NCI-H69 (cell line): ENCODE measurements around the gene SKAP2.

Source experiments
- DNase-seq: peaks from one replicate; lab custom pipeline; 2025; lab: John Stamatoyannopoulos, UW

SKAP2 gene

GRCh38 chr7:26637610-26638009 lies 226.8 kb downstream of the SKAP2 start:
- DNase-seq = no peak

DNA sequence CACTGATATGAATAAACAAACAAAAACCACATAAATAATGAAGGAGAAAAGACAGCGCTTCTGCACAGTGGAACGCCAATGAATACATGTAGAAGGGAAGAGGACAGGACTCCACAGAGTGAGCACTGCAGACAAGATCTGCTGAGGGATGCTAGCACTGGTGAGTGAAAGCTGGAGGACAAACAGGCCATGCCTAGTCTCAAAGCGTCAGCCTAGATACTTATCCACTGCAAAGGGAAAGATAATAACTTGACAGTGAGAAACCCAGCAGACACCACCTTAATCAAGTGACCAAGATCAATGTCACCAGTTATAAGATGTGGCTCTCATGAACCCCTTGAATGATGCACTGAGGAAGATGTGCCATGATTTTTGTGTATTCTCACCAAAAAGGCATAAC lies 227.6 kb downstream of the SKAP2 start:
- no peak for DNase-seq

DNA sequence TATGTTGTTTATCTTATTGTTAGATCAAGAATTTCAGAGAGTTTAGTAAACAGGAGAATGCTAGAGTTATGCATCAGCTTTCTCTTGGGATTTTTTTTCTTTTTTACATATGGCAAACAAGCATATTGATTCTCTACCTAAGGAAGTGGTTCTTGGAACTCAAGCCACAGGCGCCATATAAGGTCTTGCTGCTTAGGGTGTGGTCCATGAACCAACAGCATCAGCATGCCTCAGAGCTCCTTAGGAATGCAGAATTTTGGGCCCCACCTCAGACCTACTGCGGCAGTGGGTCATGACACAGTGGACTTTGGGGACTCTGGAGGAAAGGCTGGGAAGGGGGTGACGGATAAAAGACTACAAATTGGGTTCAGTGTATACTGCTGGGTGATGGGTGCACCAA lies 230.8 kb downstream of the SKAP2 start:
- no peak for DNase-seq

GRCh38 chr7:26631601-26632000 lies 232.8 kb downstream of the SKAP2 start:
- no peak for DNase-seq

DNA sequence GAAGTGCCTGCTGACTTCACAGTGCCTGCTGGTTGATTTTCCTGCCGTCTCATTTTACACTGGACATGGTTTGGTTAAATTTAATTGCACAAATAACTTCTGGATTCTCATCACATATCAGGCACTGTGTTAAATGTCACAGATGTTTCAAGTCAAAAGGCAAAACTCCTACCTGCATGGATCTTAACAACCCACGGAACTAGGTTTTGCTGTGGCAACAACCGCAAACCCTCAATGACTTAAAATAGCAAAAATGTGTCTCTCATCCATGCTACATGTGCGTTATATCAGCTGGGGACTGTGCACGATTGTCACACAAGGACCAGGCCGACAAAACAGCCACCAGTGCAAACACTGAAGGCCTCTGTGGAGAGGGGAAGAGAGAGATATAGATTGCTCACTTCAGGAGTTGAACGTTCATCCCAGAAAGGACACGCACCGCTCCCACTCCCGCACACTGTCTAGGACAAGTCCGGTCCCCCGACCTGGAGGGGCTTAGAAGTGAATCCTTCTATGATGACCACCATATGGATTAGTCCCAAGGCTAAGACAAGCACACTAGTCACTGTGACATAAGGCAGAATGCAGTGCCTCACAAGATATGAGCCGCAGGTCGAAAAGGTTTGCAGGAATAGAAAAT lies 233.3 kb downstream of the SKAP2 start:
- DNase-seq = no peak

DNA sequence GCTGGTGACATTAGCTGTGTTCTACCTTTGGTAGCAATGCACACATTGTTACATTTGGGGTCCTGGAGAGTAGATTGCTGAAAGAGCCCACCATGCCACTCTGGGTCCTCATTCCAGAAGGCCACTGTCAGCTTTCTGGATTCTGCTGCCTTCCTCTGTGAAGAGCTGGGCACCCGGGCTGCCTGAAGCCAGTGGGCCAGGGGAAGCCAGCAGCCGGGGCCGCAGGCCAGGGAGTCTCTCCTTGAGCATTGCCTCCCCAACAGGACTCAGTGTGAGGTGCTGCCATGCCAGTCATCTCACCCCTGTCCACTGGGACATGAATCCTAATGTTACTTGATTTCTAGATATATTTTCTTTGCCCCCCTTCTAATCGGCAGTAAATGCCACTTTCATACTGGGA lies 234.0 kb downstream of the SKAP2 start:
- no peak for DNase-seq

DNA sequence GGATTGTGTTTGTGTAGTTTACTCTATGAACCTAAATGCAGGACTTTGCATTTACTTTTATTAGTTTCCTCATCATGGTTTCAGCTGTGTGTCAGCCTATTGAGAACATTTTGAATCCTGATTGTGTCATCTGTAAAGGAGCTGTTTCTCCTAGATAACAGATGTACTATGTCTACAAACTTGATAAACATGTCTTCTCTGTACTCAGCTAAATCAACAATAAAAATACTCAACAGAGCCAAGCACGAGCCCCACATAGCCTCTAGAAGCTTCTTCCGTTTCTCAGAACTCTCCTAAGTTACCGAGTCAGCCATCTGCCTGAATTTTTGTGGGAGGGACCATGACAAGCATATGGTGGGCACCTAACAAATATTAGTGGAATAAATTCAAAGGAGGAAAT lies 234.7 kb downstream of the SKAP2 start:
- DNase-seq = no peak

GRCh38 chr7:26627891-26628341 lies 236.5 kb downstream of the SKAP2 start:
- peak; percentile 80 for DNase-seq

DNA sequence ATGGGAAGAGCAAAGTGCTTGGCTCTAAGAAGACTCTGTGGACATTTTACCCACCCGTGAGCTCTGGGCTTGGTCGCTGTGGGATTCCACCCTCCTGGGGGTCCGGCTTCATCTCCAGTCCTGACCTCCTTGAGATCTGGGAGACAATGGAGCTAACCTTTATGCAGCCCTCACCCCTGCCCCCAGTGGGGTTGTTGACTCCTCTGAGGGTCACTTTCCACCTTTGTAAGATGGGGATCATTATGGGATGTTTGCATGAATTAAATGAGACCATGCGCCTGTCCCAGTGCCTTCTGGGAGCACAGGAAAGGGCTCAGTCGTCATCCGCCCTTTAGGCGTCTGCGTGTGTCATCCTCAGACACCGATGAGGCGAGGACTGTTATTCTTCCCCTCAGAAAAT lies 237.2 kb downstream of the SKAP2 start:
- DNase-seq = no peak

GRCh38 chr7:26626687-26627086 lies 237.7 kb downstream of the SKAP2 start:
- DNase-seq = no peak

DNA sequence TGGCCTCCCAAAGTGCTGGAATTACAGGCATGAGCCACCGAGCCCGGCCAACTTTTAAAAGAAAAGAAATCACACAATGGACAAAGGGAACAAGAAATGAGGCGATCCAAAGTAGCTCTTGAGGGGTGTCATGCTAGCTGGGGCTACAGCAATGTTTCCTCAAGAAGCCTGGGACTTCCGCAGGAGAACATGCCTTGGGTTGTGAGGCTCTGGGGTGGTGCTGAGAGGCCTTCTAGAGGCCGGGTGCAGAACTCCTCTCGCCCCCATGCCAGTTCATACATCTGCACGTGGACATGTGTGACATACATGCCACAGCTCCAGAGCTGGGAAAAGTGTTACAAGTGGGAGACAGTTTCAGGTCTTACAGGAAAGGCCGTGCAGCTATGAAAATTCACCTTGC lies 238.2 kb downstream of the SKAP2 start:
- no peak for DNase-seq

DNA sequence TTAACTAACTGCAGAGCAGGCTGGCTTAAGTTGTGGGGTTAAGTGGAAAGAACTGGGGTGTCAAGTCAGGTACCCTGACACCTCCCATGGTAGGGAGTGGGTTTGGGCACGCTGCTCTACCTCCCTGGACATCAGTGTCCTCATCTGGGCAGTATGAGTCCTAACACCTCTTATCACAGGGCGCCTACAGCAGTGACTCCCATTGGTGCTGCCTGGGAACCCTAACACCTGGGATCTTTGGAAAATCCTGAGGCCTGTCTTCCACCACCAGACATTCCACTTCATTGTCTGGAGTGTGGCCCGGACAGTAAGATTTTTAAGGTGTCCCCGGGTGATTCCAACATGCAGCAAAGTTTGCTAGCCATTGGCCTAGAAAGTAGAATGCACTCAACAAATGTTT lies 239.1 kb downstream of the SKAP2 start:
- DNase-seq = no peak

- no peak for DNase-seq
These were observed 239.6 kb downstream of the SKAP2 start for GRCh38 chr7:26624839-26625238.

DNA sequence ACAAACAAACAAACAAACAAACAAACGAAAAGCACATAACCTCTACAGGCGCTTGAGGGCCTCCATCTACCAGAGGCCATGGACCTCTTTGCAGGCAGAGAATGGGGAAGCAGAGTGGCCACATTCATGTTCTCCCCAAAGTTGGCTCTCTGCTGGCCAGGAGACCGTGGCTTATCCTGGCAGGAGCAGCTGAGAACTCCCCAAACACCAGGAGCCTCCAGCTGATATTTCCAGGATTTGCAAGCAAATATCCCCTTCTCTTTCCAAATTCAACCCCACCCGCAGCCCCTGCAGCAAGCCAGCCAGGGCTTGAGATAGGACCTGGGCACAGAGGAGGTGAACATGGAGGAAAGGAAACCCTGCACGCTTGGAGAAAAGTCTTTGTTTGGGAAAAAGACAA lies 240.0 kb downstream of the SKAP2 start:
- no peak for DNase-seq

DNA sequence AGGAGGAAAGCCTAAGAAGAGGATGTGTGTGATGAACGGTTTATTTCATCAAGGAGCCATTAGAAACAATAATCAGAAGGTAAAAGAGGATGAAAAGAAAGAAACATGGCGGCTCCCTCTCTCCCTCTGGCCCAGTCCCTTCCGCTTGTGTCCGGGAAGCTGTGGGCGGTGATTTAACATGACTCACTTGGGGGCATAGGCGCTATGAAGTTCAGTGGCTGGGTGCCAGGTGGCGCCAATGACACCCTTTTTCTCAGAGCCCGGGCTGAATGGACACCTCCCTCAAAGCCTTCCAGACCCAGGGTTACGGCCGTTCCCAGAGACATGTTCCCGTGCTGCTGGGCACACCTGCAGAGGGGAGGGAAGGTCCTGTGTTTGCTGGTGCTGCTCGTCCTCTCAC lies 244.0 kb downstream of the SKAP2 start:
- peak; percentile 73 for DNase-seq

DNA sequence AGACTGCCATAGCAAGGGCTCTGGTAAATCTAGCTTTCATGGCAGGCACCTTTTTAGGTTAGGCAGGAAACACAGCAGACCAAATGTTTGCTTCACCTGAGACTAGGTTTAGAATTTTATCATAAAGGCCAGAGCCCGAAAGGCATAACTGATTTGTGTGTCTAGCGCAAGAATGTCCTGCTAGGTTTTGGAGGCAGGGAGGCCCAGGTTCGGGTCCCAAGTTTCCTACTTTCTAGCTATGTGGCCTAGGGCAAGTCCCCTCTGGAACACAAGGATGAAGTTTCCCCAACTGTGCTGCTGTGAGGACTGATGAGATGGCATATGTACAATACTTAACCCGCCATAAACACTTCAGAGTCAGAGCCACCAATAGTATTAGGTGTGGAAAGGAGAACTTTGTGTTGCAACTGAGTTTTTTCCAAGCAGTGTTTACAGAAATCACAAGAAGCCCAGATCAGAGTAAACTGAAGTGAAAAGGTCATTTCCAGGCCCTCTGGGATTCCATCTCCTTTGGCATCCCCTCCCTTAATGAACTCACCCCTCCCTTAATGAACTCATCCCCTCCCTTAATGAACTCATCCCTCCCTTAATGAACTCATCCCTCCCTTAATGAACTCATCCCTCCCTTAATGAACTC lies 244.9 kb downstream of the SKAP2 start:
- DNase-seq = peak; percentile 40

- DNase-seq = peak; percentile 40
These were observed 245.5 kb downstream of the SKAP2 start for GRCh38 chr7:26618898-26619297.

- DNase-seq = peak; percentile 48
These were observed 245.9 kb downstream of the SKAP2 start for GRCh38 chr7:26618449-26618848.
